HG03175 (cell line): ENCODE results near the gene ZNF709.
"Not testable (repeated sequence)": the region's sequence is repeated elsewhere in the genome, so short reads cannot be mapped to it uniquely, and the experiment has no call there.

ENCODE experiments used
- ATAC-seq: cut with Tn5 transposase; IDR thresholded peaks from one replicate; pipeline ENCODE4 v1.9.1; 2021; ENCODE audit warnings: mild to moderate bottlenecking, moderate library complexity; ENCODE audit not compliant: unreplicated experiment

ZNF709 gene

GRCh38 chr19:12484371-12485051, at the start of gene ZNF709:
ZNF709 (minus strand) TSS chr19:12484816; CDS start chr19:12484657, 159 bp downstream.
- ATAC-seq, result peak; percentile 94

- ATAC-seq, result no peak
Observed at GRCh38 chr19:12527034-12527836, 42.6 kb upstream of the ZNF709 start.

- ATAC-seq, result no peak
Observed at GRCh38 chr19:12526542-12526941, 41.9 kb upstream of the ZNF709 start.

- no peak for ATAC-seq
Observed at GRCh38 chr19:12521996-12522395, 37.4 kb upstream of the ZNF709 start.

- ATAC-seq, result no peak
Observed at GRCh38 chr19:12513531-12514061, 29.0 kb upstream of the ZNF709 start.

GRCh38 chr19:12497032-12497431, 12.4 kb upstream of the ZNF709 start:
- no peak for ATAC-seq

GRCh38 chr19:12496480-12496879, 11.9 kb upstream of the ZNF709 start:
- ATAC-seq, result no peak

GRCh38 chr19:12495002-12495802, 10.6 kb upstream of the ZNF709 start:
- ATAC-seq, result peak; percentile 87

GRCh38 chr19:12494260-12494860, 9.7 kb upstream of the ZNF709 start:
- ATAC-seq, result no peak

GRCh38 chr19:12486265-12486783, 1.7 kb upstream of the ZNF709 start:
- not testable (repeated sequence) for ATAC-seq

- no peak for ATAC-seq
Observed at GRCh38 chr19:12485571-12485970, 955 bp upstream of the ZNF709 start.

GRCh38 chr19:12485052-12485416, 418 bp upstream of the ZNF709 start:
- peak; percentile 17 for ATAC-seq

- no peak for ATAC-seq
Observed at GRCh38 chr19:12484011-12484370, 625 bp downstream of the ZNF709 start.

- no peak for ATAC-seq
Observed at GRCh38 chr19:12482509-12482886, 2.1 kb downstream of the ZNF709 start.

- ATAC-seq, result no peak
Observed at GRCh38 chr19:12481781-12482508, 2.7 kb downstream of the ZNF709 start.

GRCh38 chr19:12478234-12478941, 6.2 kb downstream of the ZNF709 start:
- no peak for ATAC-seq

- not testable (repeated sequence) for ATAC-seq
Observed at GRCh38 chr19:12467651-12468050, 17.0 kb downstream of the ZNF709 start.

GRCh38 chr19:12465211-12465610, 19.4 kb downstream of the ZNF709 start:
- no peak for ATAC-seq

GRCh38 chr19:12464769-12465168, 19.8 kb downstream of the ZNF709 start:
- no peak for ATAC-seq
